Amniotic epithelial cell (primary cell): Measurements from ENCODE around the gene KCNK1.

Source experiments
- DNase-seq: peaks from one replicate; pipeline ENCODE4 v3.0.0-alpha.2; 2010; ENCODE audit warnings: low read depth

Gene KCNK1

DNA sequence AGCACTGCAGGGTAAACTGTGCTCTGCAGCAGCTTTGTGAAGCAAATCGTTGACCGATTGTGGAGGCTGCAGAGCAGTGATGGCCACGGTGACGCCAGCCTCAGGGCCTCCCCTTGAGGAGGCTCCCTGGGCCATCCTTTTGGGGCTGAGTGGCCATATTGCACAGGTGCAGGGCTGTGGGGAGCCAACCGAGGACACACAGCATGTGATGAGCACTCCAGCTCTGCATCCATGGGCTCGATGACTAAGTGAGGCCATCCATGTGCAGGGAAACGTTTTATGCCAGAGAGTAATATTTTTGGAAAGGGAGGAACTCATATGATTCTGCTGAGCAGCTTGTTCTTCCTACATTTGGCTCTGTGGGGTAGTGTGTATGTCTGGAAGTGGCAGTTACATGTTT, 24.6 kb downstream of the KCNK1 start:
- no peak for DNase-seq

DNA sequence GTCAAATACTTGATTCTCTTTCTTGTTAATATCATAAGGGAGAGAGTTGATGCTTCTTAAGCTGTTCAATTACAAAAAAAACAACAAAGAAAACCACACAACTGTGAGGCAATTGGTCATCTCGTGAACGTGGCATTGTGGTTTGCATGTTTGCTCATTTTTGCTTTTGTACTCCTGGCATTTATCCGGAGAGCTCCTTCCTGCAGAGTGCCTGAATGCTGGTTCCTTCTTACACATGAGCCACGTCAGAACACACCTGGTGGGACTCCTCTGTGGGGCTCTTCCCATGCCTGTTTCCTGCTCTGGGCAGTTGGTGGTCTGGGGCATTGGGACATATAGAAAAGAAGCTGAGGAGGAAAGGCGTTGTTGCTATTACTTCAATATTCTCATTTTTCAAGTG, 25.7 kb downstream of the KCNK1 start:
- DNase-seq = no peak

DNA sequence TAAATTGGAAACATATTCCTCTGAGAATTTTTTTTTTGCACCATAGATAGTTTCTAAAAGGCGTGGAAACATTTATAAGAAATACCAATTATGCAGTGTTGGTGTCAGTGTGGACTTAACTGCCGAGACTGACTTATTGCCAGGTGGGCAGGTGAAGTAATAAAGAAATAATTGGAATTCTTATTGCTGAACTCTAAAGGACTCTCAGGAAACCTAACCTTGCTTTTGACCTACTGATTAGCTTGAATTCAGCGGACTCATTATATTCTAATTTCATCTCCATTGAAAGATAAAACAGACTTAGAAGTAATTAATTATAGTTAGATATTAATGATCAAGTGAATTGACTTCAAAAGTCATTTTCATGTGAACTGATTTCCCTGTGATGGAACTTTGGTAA, 26.3 kb downstream of the KCNK1 start:
- no peak for DNase-seq

DNA sequence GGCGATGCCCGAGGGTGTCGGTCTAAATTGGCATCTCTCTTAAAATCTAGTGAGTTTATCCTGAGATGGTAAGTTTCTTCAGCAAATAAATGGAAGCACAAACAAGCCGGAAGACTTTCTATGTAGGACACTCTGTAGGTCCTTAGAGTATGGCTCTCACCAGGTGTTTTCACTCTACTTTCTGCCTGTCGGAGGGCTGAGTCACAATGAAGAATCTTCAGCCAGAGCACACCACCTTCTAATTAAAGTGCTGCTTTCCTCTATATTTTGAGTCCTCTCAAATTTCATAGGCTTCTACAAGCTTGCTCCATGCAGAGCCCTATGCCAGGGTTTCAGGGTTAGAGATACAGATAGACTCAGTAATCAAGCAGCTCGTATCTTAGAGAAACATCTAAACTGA, 27.1 kb downstream of the KCNK1 start:
- DNase-seq = no peak

DNA sequence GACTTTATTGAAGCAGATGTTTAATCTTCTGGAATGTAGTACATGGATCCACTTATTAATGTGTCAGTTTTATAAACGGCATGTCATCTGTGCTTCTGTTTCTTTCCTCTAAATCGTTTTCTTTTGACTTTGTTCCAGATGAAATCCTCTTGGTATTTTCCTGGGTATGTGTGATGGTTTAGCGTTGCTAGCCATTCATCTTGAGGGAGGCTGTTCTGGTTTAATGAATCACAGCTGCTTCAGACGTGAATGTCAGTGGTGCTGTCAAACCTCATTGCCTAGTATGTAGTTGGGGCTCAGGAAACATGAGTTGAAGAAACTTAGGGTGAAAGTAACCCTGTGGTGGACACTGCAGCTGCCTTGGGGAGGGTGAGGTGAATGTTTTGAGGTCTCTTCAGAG, 33.2 kb downstream of the KCNK1 start:
- DNase-seq = no peak

- DNase-seq = no peak
Observed at GRCh38 chr1:233647636-233648035, 33.7 kb downstream of the KCNK1 start.

DNA sequence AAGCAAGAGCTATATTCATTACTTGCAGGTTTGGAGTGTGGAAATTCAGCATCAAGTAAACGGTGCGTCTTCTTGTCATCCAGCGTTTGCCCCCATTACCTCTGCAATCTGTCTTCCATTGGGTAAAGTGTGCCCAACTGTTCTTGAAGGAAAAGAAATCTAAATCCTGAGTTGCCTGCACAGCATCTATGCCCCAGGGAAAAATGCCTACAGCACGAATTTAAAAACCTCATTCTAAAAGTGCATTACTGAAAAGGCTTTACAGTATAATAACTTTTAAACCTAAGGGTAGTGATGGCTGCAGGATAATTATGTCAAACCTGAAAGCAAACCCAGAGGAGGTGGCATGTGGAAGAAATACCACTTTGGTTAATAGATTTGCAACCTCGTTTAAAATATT, 37.2 kb downstream of the KCNK1 start:
- DNase-seq = no peak

DNA sequence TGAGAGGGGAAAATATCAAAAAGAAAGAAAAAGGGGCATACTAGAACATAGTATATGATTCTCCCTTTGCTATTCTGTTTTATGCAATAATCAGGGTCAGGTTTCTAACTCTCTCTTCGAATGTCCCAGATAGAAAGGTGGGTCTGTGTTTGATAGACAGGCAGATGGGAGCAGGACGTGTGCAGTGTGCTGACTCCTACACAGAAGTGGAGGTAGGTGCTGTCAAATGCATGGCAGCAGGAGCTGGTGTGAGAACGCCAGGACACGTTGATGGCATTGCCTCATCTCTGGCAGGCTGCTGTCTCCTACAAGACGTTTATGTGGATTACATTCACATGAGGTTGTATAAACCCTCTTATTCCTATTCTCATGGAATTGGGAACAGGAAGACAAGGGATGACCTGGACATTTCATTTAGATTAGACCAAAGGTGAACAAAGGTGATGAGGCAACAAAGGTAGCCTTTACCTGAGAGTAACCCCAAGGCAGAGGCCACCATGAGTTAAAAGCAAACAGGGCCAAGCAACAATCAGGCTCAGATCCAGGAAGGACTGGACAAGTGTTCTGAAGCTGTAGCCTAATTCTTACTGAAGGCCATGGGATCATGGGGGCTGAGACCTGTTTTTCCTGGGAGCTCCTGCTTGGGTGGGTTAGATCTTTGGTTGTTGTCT, 37.8 kb downstream of the KCNK1 start:
- DNase-seq = no peak

DNA sequence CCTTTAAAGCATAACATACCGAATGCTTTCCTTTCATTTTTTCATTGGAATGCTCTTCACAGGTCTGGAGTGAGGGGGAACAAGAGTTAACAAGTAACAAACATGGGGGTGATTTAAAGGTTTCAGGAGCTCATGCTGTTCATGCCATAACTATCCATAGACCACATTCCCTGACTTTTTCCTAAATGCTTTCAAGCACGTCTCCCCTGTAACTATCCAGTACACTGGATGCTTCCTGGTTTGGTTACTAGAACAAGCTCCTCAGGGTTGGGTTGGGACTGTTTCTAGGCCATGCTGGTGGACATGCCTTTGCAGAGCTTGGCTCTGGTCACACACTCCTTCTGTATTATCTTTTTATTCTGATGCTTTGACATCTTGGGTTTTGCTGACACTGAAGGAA, 38.6 kb downstream of the KCNK1 start:
- no peak for DNase-seq

- no peak for DNase-seq
Observed at GRCh38 chr1:233654658-233655280, 40.9 kb downstream of the KCNK1 start.

- no peak for DNase-seq
Observed at GRCh38 chr1:233655301-233655740, 41.4 kb downstream of the KCNK1 start.

DNA sequence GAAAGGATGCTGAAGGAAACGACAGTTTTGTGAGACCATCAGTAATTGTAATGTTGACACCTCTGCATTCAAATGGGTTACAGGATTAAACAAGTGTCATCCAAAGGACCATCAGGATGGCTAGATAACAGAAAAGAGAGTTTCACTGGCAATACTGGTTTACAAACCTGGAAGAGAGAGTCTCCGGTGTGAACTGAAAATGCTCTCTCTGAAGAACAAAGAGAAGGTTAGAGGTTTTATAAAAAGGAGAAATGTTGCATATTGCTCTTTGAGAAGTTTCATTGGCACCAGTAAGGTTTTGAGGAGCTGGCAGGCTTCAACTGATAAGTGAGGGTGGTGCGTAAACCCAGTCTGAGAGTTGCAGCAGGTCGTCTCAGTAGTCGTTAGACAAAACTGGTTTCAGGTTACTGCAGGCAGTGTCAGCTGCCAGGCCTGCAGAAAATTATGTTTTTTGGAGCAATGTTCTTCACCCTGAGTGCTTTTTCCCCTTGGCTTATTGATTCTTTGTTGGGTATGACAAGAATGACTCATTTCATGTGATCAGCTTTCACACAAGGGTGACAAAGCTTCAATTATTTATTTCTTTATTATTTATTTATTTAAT, 42.2 kb downstream of the KCNK1 start:
- no peak for DNase-seq

GRCh38 chr1:233656687-233657086, 42.8 kb downstream of the KCNK1 start:
- no peak for DNase-seq

DNA sequence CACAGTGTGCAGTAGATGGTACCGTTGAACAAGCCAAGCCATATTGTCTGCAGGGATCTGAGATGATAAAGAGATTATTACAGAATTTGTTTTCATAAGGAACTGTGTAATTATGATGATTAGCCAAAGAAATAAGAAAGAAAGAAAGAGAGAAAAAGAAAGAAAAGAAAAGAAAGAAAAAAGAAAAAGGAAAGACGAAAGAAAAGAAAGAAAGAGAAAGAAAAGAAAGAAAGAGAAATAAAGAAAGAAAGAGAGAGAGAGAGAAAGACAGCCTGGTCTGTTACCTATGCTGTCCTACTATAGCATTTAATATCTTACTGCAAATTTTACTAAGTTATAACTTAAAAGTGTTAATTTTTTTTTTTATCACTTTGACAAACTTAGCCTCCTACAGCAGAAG, 43.6 kb downstream of the KCNK1 start:
- DNase-seq = no peak

DNA sequence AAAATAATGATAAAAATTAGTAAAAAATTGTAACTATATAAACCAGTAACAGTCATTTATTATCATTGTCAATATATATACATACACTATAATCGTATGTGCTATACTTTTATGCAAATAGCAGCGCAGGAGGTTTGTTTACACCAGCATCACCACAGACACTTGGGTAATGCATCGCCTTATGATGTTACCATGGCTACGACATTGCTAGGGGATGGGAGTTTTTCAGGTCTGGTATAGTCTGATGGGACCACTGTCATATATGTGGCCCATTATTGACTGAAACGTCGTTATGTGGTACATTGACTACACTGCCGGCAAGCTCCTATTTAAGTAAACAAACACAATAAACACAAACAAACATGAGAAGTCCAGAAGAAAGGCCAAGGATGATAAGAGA, 45.6 kb downstream of the KCNK1 start:
- no peak for DNase-seq

- no peak for DNase-seq
Observed at GRCh38 chr1:233661376-233662159, 47.7 kb downstream of the KCNK1 start.

- no peak for DNase-seq
Observed at GRCh38 chr1:233662575-233663304, 48.8 kb downstream of the KCNK1 start.

GRCh38 chr1:233664253-233664652, 50.3 kb downstream of the KCNK1 start:
- no peak for DNase-seq

DNA sequence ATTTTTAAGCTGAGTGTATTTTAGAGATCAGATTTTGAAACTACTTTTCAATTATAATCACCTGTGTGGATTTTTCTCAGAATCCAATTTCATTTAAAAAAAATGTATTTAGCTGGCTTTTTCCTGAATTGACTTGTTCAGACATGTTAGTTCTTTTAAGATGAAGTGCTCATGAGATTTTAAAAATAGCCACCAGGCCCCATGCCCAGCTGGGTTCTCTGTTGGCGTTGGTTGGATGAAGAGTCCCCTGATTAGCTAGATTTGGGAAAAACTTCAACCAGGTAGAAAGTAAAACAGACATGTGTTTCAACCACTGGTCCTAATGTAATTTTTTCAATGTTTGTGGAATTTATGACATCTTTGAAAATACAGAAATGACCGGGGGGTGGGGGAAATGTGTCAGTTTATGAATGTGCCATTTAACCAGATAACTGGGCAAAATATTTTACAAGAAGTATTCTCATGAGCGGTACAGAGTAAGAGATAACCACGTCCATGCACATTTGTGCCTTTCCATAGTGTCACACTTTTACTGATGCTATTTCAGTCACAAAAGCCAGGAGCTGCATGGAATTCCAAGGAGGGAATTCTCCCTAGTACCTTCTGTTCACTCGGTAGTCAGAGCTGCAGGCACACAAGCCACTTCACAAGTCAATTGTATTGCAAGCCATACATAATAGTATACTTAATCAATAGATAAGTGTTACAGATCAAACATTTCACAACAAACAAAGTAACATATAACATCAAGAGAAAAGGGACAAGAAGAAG, 51.1 kb downstream of the KCNK1 start:
- DNase-seq = no peak

DNA sequence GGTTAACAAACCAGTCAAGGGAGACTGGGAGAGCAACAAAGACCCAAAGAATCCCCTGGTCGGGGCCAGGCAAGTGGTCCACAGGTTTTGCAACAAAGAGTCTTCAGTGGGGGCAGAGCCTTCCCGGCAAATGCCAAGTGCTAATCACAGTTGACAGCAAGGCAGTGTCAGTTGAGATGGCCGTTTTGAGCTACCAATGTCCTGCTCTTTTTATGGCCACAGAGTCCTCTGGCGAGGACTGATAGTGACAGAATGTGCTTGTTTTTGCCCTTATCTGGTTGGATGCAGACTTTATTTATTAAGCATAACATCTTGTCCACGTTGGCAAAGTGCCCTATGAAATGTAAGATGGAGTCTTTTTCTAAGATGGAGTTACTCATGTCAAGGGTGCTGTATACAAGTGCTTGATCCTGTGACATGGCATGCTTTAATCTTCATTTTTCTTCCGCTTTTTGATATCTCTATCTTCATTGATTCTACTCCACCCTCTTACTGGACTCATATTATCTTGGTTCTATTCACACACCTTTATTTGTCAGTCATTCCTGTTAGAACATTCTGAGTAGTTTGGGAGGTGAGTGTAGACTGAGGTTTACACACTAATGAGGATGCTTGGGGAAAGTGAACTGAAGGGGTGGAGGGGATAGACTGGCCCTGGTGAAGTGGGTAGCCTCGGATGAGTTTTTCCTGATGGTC, 51.8 kb downstream of the KCNK1 start:
- no peak for DNase-seq

DNA sequence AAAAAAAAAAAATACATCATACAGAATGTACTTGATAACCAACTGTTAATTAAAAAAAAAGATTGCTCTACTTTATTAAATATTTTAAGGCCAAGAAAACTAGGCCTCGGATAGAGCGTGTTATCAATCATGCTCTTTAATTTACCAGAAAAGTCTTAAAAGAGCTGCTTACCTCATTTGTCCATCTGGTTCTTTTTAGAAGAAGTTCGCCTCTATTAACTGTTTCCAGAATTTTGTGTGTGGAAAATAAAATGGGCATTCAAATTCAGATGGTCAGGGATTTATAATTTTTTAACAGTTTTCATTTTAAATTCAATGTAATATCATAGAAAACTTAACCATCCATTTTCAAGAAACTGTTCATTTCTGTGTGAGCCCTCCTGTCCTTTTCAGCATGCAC, 53.8 kb downstream of the KCNK1 start:
- no peak for DNase-seq
